Measurements from ENCODE around the gene HOXB4.
"Not testable (repeated sequence)": the region's sequence is repeated elsewhere in the genome, so short reads cannot be mapped to it uniquely, and the experiment has no call there.

HOXB4 gene

GRCh38 chr17:48543854-48544348 lies 34.2 kb downstream of the HOXB4 start:
- DNase-seq, result no peak

DNA sequence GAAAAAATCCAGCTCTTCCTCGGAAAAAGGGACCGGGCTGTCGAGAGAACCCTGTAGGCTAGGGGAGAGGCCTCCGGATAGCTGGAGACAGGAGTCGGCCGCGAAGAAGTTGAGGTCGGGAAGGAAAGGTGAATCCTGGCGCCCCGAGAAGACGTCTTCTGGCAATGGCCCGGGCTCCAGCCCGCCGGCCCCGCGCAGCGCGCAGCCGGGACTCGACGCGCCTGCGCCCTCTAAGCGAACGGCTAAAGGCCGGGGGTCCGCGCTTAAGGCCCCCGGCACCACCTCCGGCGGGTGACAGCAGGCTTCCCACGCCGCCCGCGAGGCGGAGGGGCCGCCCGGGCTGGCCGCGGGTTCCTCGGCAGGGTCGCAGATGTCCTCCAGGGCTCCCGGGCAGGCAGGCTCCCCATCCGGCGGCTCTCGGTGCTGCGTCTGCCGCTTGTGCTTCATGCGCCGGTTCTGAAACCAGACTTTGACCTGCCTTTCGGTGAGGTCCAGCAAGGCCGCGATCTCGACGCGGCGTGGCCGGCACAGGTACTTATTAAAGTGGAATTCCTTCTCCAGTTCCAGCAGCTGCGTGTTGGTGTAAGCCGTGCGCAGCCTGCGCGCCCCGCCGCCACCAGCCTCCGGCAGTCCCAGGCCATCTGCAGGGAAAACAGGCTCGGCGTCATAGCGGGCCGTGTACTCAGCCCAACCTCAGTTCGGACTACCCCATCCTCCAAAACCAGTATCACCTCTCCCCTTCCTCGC lies 34.9 kb downstream of the HOXB4 start:
- peak; percentile 71 for DNase-seq

- no peak for DNase-seq
Observed at GRCh38 chr17:48542698-48543106, 35.4 kb downstream of the HOXB4 start.

GRCh38 chr17:48542114-48542656 lies 36.0 kb downstream of the HOXB4 start:
- DNase-seq, result peak; percentile 24

DNA sequence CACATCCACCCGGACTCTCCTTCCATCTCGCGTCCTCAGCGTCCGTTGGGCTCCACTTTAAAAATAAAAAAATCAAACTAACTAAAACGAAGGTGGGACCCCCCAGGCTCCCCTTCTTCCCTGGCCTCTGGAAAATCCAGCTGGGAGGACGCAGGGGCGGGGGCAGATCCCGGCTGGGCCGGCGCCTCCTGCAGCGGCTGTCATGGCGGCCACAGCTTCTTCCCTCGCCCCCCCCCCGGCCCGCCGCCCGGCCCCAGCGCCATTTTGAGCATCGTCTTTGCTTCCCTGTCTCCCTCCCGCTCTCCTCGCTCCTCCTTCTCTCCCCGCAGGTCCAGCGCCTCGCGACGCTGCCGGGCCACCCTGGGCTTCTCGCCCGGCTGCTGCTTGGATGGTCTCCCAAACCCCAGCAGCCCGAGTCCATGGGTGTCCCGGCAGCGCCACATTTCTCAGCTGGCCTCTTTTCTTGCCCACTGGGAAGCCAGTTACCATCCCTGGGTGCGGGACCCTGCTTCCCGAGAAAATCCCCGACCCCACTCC lies 36.5 kb downstream of the HOXB4 start:
- peak; percentile 31 for DNase-seq

DNA sequence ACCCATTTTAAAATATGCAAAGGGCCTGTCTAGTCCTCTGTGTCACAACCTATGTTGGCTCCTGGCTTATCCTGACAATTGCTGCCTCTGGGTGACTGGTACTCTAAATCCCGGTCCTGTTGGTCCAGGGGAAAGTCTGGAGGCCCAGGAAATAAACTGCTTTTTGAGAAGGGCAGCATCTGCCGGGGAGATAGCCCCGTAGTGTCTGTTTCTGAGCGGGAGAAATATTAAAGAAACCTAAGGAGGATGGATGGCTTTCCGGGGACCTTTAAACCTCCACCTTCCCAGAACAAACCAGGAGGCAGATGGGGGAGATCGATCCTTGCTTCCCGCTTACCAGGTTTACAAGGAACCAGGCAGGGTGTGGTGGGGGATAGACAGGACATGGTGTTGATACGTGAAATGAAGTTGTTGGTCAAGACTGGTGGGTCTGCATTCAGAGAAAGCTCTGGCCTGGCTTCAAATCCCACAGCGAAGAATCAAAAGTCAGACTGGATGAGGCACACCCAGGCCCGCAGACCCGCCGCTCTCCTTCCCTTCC lies 37.0 kb downstream of the HOXB4 start:
- no peak for DNase-seq

GRCh38 chr17:48540213-48540612 lies 37.9 kb downstream of the HOXB4 start:
- DNase-seq, result no peak

DNA sequence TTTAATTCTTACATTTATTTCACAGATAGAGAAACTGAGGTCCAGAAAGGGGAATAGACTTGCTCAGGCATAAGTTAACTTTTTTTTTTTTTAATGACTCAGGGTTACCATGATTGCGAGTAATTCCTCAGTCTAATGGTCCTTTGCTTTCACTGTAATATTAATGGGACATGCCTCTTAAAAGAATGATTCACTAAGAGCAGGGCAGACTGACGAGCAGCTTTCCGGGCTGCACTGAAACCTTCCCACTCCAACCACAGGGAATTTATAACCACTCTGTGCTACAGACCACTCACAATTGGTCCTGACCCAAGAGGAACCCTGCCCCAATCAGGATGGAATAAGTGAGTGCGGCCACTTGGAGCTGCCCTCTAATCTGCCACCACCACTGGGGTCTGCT lies 39.0 kb downstream of the HOXB4 start:
- no peak for DNase-seq

DNA sequence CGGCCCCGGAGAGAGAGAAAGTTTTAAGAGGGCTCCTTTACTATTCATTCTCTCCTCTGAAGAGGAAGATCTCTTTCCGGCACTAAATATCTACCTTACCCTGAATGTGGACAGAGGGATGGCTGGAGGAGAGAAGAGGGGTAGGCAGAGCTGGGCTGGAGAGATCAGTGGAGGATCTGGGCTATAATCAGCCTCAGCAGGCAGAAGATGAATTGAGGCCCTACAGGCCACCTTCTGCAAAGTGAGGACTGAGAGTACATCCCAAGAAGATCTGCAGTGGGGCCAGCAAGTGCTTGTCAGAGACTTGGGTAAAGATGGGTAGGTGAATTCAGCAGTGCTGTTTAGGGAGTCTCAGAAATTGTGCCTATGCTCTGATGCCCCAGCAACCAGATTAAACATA lies 40.8 kb downstream of the HOXB4 start:
- no peak for DNase-seq

DNA sequence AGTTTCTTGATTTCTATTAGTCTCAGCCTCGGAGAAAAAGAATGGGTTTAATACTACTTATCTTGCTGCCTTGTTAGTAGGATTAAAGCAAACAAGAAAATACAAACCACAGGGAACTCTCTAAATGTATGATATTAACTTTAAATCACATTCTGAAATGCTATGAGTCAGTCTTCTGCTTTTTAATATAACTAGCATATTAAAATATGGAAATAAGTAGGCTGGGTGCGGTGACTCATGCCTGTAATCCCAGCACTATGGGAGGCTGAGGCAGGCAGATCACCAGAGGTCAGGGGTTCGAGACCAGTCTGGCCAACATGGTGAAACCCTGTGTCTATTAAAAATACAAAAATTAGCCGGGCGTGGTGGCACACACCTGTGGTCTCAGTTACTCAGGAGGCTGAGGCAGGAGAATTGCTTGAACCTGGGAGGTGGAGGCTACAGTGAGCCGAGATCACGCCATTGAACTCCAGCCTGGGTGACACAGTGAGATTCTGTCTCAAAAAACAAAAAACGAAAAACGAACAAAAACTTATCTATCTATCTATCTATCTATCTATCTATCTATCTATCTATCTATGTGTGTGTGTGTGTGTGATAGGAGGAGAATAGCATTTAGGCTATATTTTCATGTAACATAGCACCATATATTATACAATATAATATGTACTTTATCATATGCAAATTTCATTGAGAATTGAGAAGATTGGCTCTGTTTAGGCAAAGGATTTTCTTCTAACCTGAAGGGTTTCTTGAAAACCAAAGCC lies 42.2 kb downstream of the HOXB4 start:
- not testable (repeated sequence) for DNase-seq

DNA sequence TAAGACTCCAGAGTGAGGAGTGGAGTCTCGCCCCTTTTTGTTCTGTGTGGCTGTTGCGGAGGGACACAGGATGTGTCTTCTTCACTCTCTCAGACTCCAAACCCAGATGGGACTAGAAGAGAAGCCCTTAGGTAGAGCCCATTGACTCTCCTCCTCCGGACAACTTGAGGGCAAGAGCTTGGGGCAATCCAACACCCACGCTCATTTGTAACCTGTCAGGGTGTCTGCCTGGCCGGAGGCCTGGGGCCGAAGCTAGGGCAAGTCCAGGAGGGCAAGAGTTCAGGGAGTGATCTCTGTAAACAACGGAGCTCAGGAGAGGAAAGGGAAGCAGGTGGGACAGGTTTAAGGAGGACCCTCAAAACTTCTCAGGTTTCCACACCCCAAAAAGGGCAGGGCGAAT lies 45.9 kb downstream of the HOXB4 start:
- no peak for DNase-seq

DNA sequence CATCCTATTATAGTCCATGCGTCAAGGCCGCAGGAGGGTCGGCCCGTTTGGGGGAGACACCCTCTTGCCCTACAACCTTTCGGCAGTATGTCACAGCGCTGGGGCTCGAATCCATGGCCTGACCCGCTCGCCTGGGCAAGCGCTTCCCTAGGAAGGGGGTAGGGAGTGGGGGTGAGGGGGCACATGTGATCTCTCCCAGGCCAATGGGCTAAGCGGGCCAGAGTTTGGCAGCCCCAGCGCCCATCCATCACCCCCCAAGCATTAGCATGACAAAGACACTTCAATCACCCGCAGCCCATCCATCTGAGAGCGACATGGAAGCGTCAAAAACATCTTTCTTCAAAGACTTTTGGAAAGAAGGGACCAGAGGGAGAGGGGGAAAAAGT lies 47.3 kb downstream of the HOXB4 start, which contains the start of gene HOXB1:
TSS of gene HOXB1 (minus strand) at position 125 of the 386 bp plus-strand sequence. CDS start at position 18, 107 bp downstream.
- DNase-seq, result no peak

DNA sequence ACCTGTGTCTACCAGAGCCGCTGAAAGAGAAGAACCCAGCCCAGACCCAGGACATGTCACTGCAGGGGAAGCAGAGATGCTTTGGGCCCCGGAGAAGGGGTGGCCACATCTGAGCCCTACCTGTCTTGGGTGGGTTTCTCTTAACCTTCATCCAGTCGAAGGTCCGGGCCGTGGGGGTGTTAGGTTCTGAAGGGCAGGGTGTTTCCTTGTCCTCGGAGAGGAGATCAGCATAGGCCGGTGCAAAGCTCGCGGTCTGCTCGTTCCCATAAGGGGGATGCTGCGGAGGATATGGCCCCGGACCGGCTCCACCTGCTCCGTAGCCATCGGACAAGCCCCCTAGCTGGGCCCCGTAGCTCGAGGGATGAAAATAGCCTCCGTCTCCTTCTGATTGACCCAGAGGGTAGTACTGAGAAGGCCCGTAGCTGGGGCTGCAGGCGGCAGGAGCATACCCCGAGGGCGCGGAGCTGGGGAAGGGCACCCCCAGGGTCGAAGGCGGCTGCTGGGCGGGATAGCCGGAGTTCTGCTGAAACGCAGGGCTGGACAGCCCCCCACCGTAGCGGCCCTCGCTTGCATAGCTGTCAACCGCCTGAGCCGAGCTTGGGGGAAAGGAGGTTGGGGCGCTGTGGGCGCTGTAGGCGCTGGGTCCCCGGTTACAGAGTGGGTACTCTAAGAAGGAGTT lies 47.8 kb downstream of the HOXB4 start:
- DNase-seq, result no peak

DNA sequence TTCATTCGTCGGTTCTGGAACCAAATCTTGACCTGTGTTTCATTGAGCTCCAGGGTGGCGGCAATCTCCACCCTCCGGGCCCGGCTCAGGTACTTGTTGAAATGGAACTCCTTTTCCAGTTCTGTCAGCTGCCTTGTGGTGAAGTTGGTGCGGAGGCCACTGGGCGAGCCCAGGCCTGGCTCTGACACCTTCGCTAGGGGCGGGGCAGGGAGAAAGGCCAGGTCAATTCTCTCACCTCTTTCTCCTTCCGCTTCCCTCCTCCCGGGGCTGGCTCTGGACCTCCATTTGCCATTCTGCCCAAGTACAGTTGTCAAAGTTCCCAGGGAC lies 48.5 kb downstream of the HOXB4 start:
- no peak for DNase-seq

- DNase-seq, result no peak
Observed at GRCh38 chr17:48528936-48529682, 49.0 kb downstream of the HOXB4 start.

DNA sequence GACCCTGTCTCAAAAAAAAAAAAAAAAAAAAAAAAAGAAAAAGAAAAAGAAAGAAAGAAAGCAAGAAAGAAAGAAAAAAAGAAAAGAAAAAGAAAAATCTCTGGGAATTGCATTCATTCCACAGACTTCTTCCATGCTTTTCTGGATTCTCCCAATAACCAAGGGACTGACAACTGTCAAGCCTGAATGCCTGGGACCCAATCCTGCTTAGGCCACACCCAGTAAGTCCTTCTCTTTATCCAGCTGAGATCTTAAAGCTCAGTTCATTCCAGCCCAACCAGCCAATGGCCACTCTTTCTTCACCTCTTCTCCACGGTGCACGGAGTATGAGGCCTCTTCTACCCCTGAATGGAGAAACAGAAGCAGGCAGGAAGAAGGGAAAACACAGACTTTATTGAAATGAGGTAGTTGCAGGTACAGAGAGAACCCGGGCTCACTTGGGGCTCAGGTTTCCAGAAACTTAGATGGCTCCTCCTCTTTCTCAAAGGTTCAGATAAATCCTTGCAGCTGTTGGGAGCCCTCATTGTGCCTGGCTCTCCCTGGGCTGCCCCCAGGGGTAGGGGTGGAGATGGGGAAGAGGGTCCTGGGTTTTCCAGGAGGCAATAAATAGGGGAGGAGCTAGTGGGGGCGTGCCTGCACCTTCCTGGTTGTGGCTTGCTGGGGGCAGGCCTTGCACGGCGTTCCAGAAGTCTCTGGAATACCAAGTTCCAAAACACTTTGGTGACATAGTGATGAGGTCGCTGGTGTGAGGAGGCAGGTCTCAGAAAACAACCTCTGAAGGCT lies 49.8 kb downstream of the HOXB4 start:
- no peak for DNase-seq

DNA sequence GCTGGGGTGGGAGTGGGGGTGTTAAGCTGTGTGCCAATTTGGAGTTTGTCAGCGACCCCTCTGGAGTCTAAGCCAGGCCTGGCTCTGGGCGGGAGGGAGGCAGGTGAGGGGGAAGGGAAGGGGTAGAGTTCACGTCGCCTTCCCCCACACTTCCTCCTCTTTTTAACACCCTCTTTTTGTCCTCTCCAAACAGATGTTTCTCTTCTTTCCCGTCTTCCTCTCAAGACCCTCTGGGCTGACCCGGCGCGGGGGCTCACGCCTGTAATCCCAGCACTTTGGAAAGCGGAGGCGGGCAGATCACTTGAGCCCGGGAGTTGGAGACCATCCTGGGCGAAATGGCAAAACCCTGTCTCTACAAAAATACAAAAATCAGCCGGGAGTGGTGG lies 50.6 kb downstream of the HOXB4 start:
- no peak for DNase-seq

GRCh38 chr17:48526608-48527546 lies 51.3 kb downstream of the HOXB4 start:
- DNase-seq, result no peak

Measured in activated CD4-positive, alpha-beta T cell treated with anti-CD3 and anti-CD28 coated beads, Interleukin-2, amount 50 U/mL, for 16 hours (primary cell).